ENCODE results near the gene CEP290. TPM values are rescaled to one million over a fixed set of nuclear protein-coding genes. Genes with fewer than 3 reads are reported as not detected.

Gene CEP290
- total RNA-seq, 1 experiment from 2014 or later = 9.6 TPM

DNA sequence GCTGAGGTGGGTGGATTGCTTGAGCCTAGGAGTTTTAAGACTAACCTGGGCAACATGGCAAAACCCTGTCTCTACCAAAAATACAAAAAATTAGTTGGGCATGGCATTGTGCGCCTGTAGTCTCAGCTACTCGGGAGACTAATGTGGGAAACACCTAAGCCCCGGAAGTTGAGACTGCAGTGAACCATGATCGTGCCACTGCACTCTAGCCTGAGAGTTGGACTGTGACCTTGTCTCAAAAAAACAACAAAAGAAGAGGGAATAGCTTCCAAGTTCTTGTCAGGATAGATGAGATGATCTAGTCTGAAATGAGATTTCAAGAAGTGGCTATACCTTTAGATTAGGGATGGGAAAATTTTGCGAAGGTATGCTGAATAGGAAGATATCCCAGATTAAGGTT, 97.9 kb downstream of the CEP290 start:
- Mint-ChIP-seq H3K4me1 (peaks cover 8% of the 10 kb centered on the region), H3K9me3 (no peaks in the 10 kb centered on the region), H3K27me3 (ENCODE audit: low read depth) (no peaks in the 10 kb centered on the region), H3K27ac (no peak overlapping the region), H3K4me3 (no peak overlapping the region), H3K36me3 (peaks cover 38% of the 10 kb centered on the region)
- DNase-seq (ENCODE audit: low spot score) = no peak
- ChIA-PET POLR2A (no interaction called here), CTCF (no interaction called here)
- TF ChIP-seq ZNF138 (CRISPR knock-in tag; conservative IDR thresholded peaks at IDR 0.05) = no peak
- no peak for TF ChIP-seq ZNF317 (CRISPR knock-in tag; IDR thresholded peaks at IDR 0.05; ENCODE audit: borderline replicate concordance, low read depth)
- no peak for TF ChIP-seq ZNF671 (CRISPR knock-in tag; IDR thresholded peaks at IDR 0.05)
- TF ChIP-seq, protein P1, sequence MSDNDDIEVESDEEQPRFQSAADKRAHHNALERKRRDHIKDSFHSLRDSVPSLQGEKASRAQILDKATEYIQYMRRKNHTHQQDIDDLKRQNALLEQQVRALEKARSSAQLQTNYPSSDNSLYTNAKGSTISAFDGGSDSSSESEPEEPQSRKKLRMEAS (CRISPR knock-in tag; IDR thresholded peaks at IDR 0.05) = no peak
- TF ChIP-seq, protein P2, sequence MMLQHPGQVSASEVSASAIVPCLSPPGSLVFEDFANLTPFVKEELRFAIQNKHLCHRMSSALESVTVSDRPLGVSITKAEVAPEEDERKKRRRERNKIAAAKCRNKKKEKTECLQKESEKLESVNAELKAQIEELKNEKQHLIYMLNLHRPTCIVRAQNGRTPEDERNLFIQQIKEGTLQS (CRISPR knock-in tag; conservative IDR thresholded peaks at IDR 0.05) = no peak
- TF ChIP-seq, protein P3, sequence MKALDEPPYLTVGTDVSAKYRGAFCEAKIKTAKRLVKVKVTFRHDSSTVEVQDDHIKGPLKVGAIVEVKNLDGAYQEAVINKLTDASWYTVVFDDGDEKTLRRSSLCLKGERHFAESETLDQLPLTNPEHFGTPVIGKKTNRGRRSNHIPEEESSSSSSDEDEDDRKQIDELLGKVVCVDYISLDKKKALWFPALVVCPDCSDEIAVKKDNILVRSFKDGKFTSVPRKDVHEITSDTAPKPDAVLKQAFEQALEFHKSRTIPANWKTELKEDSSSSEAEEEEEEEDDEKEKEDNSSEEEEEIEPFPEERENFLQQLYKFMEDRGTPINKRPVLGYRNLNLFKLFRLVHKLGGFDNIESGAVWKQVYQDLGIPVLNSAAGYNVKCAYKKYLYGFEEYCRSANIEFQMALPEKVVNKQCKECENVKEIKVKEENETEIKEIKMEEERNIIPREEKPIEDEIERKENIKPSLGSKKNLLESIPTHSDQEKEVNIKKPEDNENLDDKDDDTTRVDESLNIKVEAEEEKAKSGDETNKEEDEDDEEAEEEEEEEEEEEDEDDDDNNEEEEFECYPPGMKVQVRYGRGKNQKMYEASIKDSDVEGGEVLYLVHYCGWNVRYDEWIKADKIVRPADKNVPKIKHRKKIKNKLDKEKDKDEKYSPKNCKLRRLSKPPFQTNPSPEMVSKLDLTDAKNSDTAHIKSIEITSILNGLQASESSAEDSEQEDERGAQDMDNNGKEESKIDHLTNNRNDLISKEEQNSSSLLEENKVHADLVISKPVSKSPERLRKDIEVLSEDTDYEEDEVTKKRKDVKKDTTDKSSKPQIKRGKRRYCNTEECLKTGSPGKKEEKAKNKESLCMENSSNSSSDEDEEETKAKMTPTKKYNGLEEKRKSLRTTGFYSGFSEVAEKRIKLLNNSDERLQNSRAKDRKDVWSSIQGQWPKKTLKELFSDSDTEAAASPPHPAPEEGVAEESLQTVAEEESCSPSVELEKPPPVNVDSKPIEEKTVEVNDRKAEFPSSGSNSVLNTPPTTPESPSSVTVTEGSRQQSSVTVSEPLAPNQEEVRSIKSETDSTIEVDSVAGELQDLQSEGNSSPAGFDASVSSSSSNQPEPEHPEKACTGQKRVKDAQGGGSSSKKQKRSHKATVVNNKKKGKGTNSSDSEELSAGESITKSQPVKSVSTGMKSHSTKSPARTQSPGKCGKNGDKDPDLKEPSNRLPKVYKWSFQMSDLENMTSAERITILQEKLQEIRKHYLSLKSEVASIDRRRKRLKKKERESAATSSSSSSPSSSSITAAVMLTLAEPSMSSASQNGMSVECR (CRISPR knock-in tag; IDR thresholded peaks at IDR 0.05; ENCODE audit: borderline replicate concordance) = no peak
- TF ChIP-seq SP1 (CRISPR knock-in tag; conservative IDR thresholded peaks at IDR 0.05) = no peak
- no peak for TF ChIP-seq CBFB (CRISPR knock-in tag; IDR thresholded peaks at IDR 0.05; ENCODE audit: low read depth)
- no peak for TF ChIP-seq NFE2L1 (CRISPR knock-in tag; IDR thresholded peaks at IDR 0.05)
- TF ChIP-seq TP53 (CRISPR knock-in tag; IDR thresholded peaks at IDR 0.05) = no peak
- TF ChIP-seq, protein P4, sequence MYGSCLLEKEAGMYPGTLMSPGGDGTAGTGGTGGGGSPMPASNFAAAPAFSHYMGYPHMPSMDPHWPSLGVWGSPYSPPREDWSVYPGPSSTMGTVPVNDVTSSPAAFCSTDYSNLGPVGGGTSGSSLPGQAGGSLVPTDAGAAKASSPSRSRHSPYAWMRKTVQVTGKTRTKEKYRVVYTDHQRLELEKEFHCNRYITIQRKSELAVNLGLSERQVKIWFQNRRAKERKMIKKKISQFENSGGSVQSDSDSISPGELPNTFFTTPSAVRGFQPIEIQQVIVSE (CRISPR knock-in tag; IDR thresholded peaks at IDR 0.05; ENCODE audit: borderline replicate concordance) = no peak
- TF ChIP-seq, protein P5, sequence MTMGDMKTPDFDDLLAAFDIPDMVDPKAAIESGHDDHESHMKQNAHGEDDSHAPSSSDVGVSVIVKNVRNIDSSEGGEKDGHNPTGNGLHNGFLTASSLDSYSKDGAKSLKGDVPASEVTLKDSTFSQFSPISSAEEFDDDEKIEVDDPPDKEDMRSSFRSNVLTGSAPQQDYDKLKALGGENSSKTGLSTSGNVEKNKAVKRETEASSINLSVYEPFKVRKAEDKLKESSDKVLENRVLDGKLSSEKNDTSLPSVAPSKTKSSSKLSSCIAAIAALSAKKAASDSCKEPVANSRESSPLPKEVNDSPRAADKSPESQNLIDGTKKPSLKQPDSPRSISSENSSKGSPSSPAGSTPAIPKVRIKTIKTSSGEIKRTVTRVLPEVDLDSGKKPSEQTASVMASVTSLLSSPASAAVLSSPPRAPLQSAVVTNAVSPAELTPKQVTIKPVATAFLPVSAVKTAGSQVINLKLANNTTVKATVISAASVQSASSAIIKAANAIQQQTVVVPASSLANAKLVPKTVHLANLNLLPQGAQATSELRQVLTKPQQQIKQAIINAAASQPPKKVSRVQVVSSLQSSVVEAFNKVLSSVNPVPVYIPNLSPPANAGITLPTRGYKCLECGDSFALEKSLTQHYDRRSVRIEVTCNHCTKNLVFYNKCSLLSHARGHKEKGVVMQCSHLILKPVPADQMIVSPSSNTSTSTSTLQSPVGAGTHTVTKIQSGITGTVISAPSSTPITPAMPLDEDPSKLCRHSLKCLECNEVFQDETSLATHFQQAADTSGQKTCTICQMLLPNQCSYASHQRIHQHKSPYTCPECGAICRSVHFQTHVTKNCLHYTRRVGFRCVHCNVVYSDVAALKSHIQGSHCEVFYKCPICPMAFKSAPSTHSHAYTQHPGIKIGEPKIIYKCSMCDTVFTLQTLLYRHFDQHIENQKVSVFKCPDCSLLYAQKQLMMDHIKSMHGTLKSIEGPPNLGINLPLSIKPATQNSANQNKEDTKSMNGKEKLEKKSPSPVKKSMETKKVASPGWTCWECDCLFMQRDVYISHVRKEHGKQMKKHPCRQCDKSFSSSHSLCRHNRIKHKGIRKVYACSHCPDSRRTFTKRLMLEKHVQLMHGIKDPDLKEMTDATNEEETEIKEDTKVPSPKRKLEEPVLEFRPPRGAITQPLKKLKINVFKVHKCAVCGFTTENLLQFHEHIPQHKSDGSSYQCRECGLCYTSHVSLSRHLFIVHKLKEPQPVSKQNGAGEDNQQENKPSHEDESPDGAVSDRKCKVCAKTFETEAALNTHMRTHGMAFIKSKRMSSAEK (CRISPR knock-in tag; IDR thresholded peaks at IDR 0.05; ENCODE audit: borderline replicate concordance) = no peak
- no peak for TF ChIP-seq ATF1 (CRISPR knock-in tag; IDR thresholded peaks at IDR 0.05)
- TF ChIP-seq ESRRA (CRISPR knock-in tag; IDR thresholded peaks at IDR 0.05; ENCODE audit: borderline replicate concordance) = no peak
- TF ChIP-seq, protein P6, sequence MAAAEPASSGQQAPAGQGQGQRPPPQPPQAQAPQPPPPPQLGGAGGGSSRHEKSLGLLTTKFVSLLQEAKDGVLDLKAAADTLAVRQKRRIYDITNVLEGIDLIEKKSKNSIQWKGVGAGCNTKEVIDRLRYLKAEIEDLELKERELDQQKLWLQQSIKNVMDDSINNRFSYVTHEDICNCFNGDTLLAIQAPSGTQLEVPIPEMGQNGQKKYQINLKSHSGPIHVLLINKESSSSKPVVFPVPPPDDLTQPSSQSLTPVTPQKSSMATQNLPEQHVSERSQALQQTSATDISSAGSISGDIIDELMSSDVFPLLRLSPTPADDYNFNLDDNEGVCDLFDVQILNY (CRISPR knock-in tag; IDR thresholded peaks at IDR 0.05) = no peak
- no peak for TF ChIP-seq GABPB1 (CRISPR knock-in tag; IDR thresholded peaks at IDR 0.05)
- TF ChIP-seq RORB (CRISPR knock-in tag; IDR thresholded peaks at IDR 0.05) = no peak
- no peak for TF ChIP-seq FOXP1 (CRISPR knock-in tag; IDR thresholded peaks at IDR 0.05; ENCODE audit: borderline replicate concordance)
- no peak for TF ChIP-seq MYBL2 (CRISPR knock-in tag; IDR thresholded peaks at IDR 0.05)
- TF ChIP-seq ZNF423 (CRISPR knock-in tag; IDR thresholded peaks at IDR 0.05) = no peak
- no peak for ATAC-seq

Measured in WTC11 (cell line).